UCSD-AML1 (cell line): ENCODE results near the gene ZNF662.

ENCODE experiments used
- DNase-seq: peaks from one replicate; lab custom pipeline; 2025; ENCODE audit not compliant: unreplicated experiment; lab: John Stamatoyannopoulos, UW

Gene ZNF662

GRCh38 chr3:42886294-42886822 is 19.6 kb upstream of the ZNF662 start:
- DNase-seq: no peak

GRCh38 chr3:42887084-42887483 is 18.9 kb upstream of the ZNF662 start:
- DNase-seq: no peak

- no peak for DNase-seq
Observed at GRCh38 chr3:42891042-42891441, 14.9 kb upstream of the ZNF662 start.

GRCh38 chr3:42892169-42892568 is 13.8 kb upstream of the ZNF662 start:
- no peak for DNase-seq

- no peak for DNase-seq
Observed at GRCh38 chr3:42892807-42893206, 13.1 kb upstream of the ZNF662 start.

GRCh38 chr3:42894698-42895579 is 11.0 kb upstream of the ZNF662 start:
- no peak for DNase-seq

- DNase-seq: no peak
Observed at GRCh38 chr3:42895580-42895868, 10.4 kb upstream of the ZNF662 start.

GRCh38 chr3:42898896-42899675 is 6.9 kb upstream of the ZNF662 start:
- no peak for DNase-seq

GRCh38 chr3:42900226-42901072 is 5.5 kb upstream of the ZNF662 start:
- DNase-seq: no peak

GRCh38 chr3:42901073-42901415 is 4.9 kb upstream of the ZNF662 start:
- DNase-seq: no peak

- no peak for DNase-seq
Observed at GRCh38 chr3:42902257-42902656, 3.7 kb upstream of the ZNF662 start.

GRCh38 chr3:42904076-42904475 is 1.9 kb upstream of the ZNF662 start:
- no peak for DNase-seq

- no peak for DNase-seq
Observed at GRCh38 chr3:42905740-42906069, 237 bp upstream of the ZNF662 start.

GRCh38 chr3:42906848-42907183 is 874 bp downstream of the ZNF662 start:
- DNase-seq: no peak

GRCh38 chr3:42908675-42909074 is 2.7 kb downstream of the ZNF662 start:
- DNase-seq: no peak

- DNase-seq: no peak
Observed at GRCh38 chr3:42911551-42911950, 5.6 kb downstream of the ZNF662 start.

GRCh38 chr3:42914771-42915515 is 9.0 kb downstream of the ZNF662 start:
- DNase-seq: no peak

- no peak for DNase-seq
Observed at GRCh38 chr3:42923606-42924005, 17.7 kb downstream of the ZNF662 start.

- no peak for DNase-seq
Observed at GRCh38 chr3:42926310-42926709, 20.4 kb downstream of the ZNF662 start.

- no peak for DNase-seq
Observed at GRCh38 chr3:42934111-42934510, 28.2 kb downstream of the ZNF662 start.

- no peak for DNase-seq
Observed at GRCh38 chr3:42934910-42935309, 29.0 kb downstream of the ZNF662 start.
